Measurements from ENCODE around the gene ART5. TPM values are rescaled to one million over a fixed set of nuclear protein-coding genes. Genes with fewer than 3 reads are reported as not detected.

ART5 gene
- total RNA-seq, 1 experiment from 2014 or later: 7.9 TPM

GRCh38 chr11:3675971-3676370 is 34.2 kb upstream of the ART5 start:
- Histone ChIP-seq H3K79me1 (ENCODE audit: insufficient read depth, low read depth, low read length, poor library complexity, severe bottlenecking) (no peaks in the 10 kb centered on the region), H3K14ac (ENCODE audit: insufficient read depth, low read length) (no peak overlapping the region), H3K9me3 (ENCODE audit: control insufficient read depth, low read depth, low read length) (no peaks in the 10 kb centered on the region), H3T11ph (ENCODE audit: low read length) (no peak overlapping the region), H4K8ac (replicated peaks; ENCODE audit: insufficient read length, low read depth, low read length) (no peak overlapping the region), H3K9ac (ENCODE audit: extremely low read depth, insufficient read length, low read length) (no peak overlapping the region), H4K20me1 (ENCODE audit: control insufficient read depth, insufficient read depth, insufficient read length) (no peaks in the 10 kb centered on the region), H2AK5ac (ENCODE audit: insufficient read length, low read length) (no peak overlapping the region), H3K23me2 (ENCODE audit: insufficient read length, low read depth, low read length, poor library complexity, severe bottlenecking) (no peaks in the 10 kb centered on the region), H3K56ac (ENCODE audit: insufficient read length, low read depth, low read length) (no peak overlapping the region), H2BK120ac (ENCODE audit: low read depth, low read length, poor library complexity, severe bottlenecking) (no peak overlapping the region), H4K91ac (ENCODE audit: insufficient read length, low read depth, low read length) (no peak overlapping the region), H3K4me1 (ENCODE audit: insufficient read depth, low read length) (no peaks in the 10 kb centered on the region), H3K27me3 (ENCODE audit: insufficient read depth, low read length) (no peaks in the 10 kb centered on the region), H3K18ac (ENCODE audit: insufficient read length, low read depth, low read length) (no peak overlapping the region), H3K4ac (ENCODE audit: low read depth, low read length) (no peak overlapping the region), H2BK20ac (ENCODE audit: low read depth, low read length, poor library complexity, severe bottlenecking) (no peak overlapping the region), H2BK5ac (ENCODE audit: insufficient read length, low read length) (no peak overlapping the region), H2AFZ (ENCODE audit: low read length) (no peak overlapping the region), H3K23ac (ENCODE audit: insufficient read length, low read depth, low read length) (no peak overlapping the region), H2BK15ac (ENCODE audit: low read depth, low read length) (no peak overlapping the region), H4K5ac (ENCODE audit: insufficient read length, low read depth, low read length) (no peak overlapping the region), H3K4me2 (ENCODE audit: insufficient read depth, insufficient read length, low read length) (no peak overlapping the region), H2BK12ac (ENCODE audit: insufficient read length, low read depth, low read length) (no peak overlapping the region), H3K79me2 (ENCODE audit: insufficient read depth, low read length) (no peaks in the 10 kb centered on the region), H3K27ac (ENCODE audit: insufficient read length, low read depth, low read length) (no peak overlapping the region)
- Mint-ChIP-seq H3K4me3 (no peak overlapping the region), H3K9me3 (no peaks in the 10 kb centered on the region), H3K27ac (no peak overlapping the region), H3K36me3 (ENCODE audit: insufficient read depth in 1 of 3, low read depth in 3 of 3) (peaks cover 39 to 75% (median 64%) of the 10 kb centered on the region in 3 experiments; a peak in 6 of 7 replicates), H3K4me1 (peaks cover 0 to 9% of the 10 kb centered on the region in 2 experiments; a peak in 2 of 4 replicates), H3K27me3 (ENCODE audit: low read depth) (no peaks in the 10 kb centered on the region)
- no peak for DNase-seq
- no CpG with 5 or more reads among the region's 11 CpGs for WGBS (ENCODE audit: extremely low coverage, insufficient read length, low lambda C conversion rate)
- no peak for TF ChIP-seq CTCF (conservative IDR thresholded peaks at IDR 0.05)

All from H9 (cell line).